Right lobe of liver (tissue), 6 donors: Measurements from ENCODE around the gene OR52E5. TPM values are rescaled to one million over a fixed set of nuclear protein-coding genes. Genes with fewer than 3 reads are reported as not detected.

ENCODE experiments used
- ATAC-seq, 4 donors: fragments of 200-7000 bp; cut with Tn5 transposase; one replicate each; pipeline ENCODE4 v1.9.1; 2020; ENCODE audit warnings: mild to moderate bottlenecking in 4 of 4, moderate library complexity in 4 of 4
- DNase-seq, 3 donors: peaks; one replicate each; pipeline ENCODE4 v3.0.0-alpha.2; 2020
- H3K27ac ChIP-seq, 3 donors: fragments of 200-600 bp; one replicate each; pipeline ENCODE4 v1.8.0; 2022
- H3K27me3 ChIP-seq, 2 donors: fragments of 200-600 bp; one replicate each; pipeline ENCODE4 v1.8.0; 2022
- H3K36me3 ChIP-seq, 4 donors: fragments of 200-600 bp; sonication (generic) in 1 of 4; one replicate each; pipeline versions ENCODE4 v1.5.1 to v1.8.0; 2017 to 2022; ENCODE audit warnings: control low read depth in 1 of 4
- H3K4me1 ChIP-seq, 4 donors: fragments of 200-600 bp; sonication (generic) in 1 of 4; one replicate each; pipeline versions ENCODE4 v1.5.1 to v1.8.0; 2017 to 2022; ENCODE audit warnings: control low read depth in 1 of 4
- H3K4me3 ChIP-seq, 3 donors: fragments of 200-600 bp; one replicate each; pipeline ENCODE4 v1.8.0; 2022
- H3K9me3 ChIP-seq, 4 donors: fragments of 200-600 bp; sonication (generic) in 1 of 4; one replicate each; pipeline versions ENCODE4 v1.5.1 to v1.8.0; 2017 to 2022; ENCODE audit warnings: control low read depth in 1 of 4
- POLR2A ChIP-seq: fragments of 450-650 bp; IDR thresholded peaks from one replicate; pipeline ENCODE4 v1.6.1; 2017; ENCODE audit warnings: antibody characterized with exemption, mild to moderate bottlenecking
- WGBS: methylation state at CpG from one replicate; pipeline ENCODE4 v1.1.6; 2018; ENCODE audit warnings: low coverage, low lambda C conversion rate; ENCODE audit not compliant: insufficient coverage; ENCODE audit errors: missing lambda C conversion rate; 5-methylcytosine and 5-hydroxymethylcytosine counted together
- intact Hi-C, 2 donors: fragments of 100-400 bp; cut with DNase I; formaldehyde crosslinking; loops; one replicate each; pipeline versions ENCODE4 v1.11.2 to v1.14.1; 2022
- total RNA-seq, 6 experiments: library from RNA; depleted of rRNA in 2 of 6; stranded (reverse); fragments of >200 nt in 2 of 6; fragmentation: NEBNext Ultra II Directional in 3 of 6; extraction: Animal tissue kit (Norgen Biotek cat#: 25700) in 3 of 6; gene quantifications; one replicate each; pipeline versions ENCODE4 v1.1.0 to v1.2.4, GENCODE V29; 2016 to 2023
- TF ChIP-seq, protein P1 (sequence below), 4 donors: fragments of 200-600 bp in 3 of 4; fragments of 450-650 bp in 1 of 4; IDR thresholded peaks; one replicate each; pipeline versions ENCODE4 v1.5.1 to v1.8.0; 2016 to 2022; ENCODE audit warnings: antibody characterized with exemption in 4 of 4, mild to moderate bottlenecking in 2 of 4
- donor health status: DM: no; HTN: yes; CAD: no.
- donor health status: DM: no; HTN: no; CAD: no.
- donor health status: DM: no; HTN: no; CAD: no.
- donor health status: DM: no; HTN: yes; CAD: no.
- donor health status: DM: no; HTN: yes; CAD: no.

Gene OR52E5
- total RNA-seq, 6 experiments from 2014 or later: not detected

DNA sequence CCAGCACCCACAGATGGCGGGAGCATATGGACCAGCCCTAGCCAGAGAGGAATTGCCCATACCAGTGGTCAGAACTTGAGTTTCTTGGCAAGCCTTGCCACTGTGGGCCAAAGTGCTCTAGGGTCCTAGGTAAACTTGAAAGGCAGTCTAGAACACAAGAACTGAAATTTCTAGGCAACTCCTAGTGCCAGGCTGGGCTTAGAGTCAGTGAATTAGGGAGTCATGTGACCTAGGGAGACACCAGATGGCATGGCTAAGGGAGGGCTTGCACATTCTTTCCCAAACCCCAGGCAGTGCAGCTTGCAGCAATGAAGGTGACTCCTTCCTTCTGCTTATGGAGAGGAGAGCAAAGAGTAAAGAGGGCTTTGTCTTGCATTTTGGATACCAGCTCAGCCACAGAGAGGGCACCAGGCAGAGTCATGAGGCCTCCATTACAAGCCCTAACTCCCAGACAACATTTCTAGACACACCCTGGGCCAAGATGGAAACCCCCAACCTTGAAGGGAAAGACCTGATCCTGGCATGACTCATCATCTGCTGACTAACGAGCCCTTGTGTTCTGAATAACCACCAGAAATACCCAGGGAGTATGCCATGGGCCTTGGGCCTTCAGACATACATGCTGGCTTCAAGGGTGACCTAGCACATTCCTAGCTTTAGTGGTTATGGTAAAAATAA, 29.9 kb downstream of the OR52E5 start:
- TF ChIP-seq, protein P1, sequence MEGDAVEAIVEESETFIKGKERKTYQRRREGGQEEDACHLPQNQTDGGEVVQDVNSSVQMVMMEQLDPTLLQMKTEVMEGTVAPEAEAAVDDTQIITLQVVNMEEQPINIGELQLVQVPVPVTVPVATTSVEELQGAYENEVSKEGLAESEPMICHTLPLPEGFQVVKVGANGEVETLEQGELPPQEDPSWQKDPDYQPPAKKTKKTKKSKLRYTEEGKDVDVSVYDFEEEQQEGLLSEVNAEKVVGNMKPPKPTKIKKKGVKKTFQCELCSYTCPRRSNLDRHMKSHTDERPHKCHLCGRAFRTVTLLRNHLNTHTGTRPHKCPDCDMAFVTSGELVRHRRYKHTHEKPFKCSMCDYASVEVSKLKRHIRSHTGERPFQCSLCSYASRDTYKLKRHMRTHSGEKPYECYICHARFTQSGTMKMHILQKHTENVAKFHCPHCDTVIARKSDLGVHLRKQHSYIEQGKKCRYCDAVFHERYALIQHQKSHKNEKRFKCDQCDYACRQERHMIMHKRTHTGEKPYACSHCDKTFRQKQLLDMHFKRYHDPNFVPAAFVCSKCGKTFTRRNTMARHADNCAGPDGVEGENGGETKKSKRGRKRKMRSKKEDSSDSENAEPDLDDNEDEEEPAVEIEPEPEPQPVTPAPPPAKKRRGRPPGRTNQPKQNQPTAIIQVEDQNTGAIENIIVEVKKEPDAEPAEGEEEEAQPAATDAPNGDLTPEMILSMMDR (IDR thresholded peaks at IDR 0.05): no peak
- no peak for TF ChIP-seq POLR2A

DNA sequence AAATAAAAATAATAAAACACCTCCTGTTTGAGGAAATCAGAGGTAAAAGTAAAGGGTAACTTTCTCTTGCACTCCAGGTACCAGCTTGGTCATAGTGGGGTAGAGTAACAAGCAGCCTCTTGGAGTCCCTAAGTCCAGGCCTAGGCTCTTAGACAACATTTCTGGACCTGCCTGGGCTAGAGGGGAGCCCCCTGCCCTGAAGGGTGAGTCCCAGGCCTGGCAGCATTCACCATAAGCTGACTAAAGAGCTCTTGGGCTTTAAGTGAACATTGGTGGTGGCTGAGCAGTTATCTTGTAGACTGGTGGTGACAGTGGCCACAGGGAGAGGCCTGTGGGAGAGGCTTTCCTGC, 30.4 kb downstream of the OR52E5 start:
- intact Hi-C loops: no loop called here
- H3K4me1 ChIP-seq: no peaks in the 10 kb centered on the region
- H3K9me3 ChIP-seq: no peaks in the 10 kb centered on the region
- no peak overlapping the region for H3K27ac ChIP-seq
- TF ChIP-seq, protein P1 (IDR thresholded peaks at IDR 0.05): no peak
- no peak for TF ChIP-seq POLR2A
- H3K27me3 ChIP-seq: no peaks in the 10 kb centered on the region
- ATAC-seq (no peak), DNase-seq (no peak)
- no peaks in the 10 kb centered on the region for H3K36me3 ChIP-seq
- H3K4me3 ChIP-seq: no peak overlapping the region

More for the DNA sequence above, 29.9 kb downstream of the OR52E5 start:
- Histone ChIP-seq H3K9me3 (no peaks in the 10 kb centered on the region), H3K27me3 (no peaks in the 10 kb centered on the region), H3K27ac (no peak overlapping the region), H3K4me3 (no peak overlapping the region), H3K4me1 (no peaks in the 10 kb centered on the region), H3K36me3 (no peaks in the 10 kb centered on the region)
- intact Hi-C loops: no loop called here
- 52% methylated on average over 2 of the region's 2 CpGs for WGBS
- ATAC-seq (no peak), DNase-seq (no peak)

DNA sequence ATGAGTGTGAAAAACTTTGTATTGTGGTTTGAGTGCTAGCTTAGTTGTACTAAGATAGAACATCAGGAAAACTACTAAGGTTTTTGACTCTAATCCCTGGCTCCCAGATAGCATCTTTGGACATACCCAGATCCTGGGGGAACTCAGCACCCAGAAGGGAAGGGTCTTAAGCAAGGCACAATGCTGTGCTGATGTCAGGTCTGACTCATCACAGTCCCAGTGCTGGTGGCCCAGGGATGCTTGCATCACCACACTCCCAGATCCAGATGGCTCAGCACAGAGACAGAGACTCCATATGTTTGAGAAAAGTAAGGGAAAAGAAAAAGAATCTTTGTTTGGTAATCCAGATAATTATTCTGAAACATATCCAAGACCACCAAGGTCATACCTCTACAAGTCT, 30.8 kb downstream of the OR52E5 start:
- no peaks in the 10 kb centered on the region for H3K9me3 ChIP-seq
- no peaks in the 10 kb centered on the region for H3K27me3 ChIP-seq
- DNase-seq (no peak), ATAC-seq (no peak)
- TF ChIP-seq, protein P1 (IDR thresholded peaks at IDR 0.05): no peak
- H3K4me1 ChIP-seq: no peaks in the 10 kb centered on the region
- H3K27ac ChIP-seq: no peak overlapping the region
- H3K4me3 ChIP-seq: no peak overlapping the region
- intact Hi-C loops: no loop called here
- no peaks in the 10 kb centered on the region for H3K36me3 ChIP-seq

DNA sequence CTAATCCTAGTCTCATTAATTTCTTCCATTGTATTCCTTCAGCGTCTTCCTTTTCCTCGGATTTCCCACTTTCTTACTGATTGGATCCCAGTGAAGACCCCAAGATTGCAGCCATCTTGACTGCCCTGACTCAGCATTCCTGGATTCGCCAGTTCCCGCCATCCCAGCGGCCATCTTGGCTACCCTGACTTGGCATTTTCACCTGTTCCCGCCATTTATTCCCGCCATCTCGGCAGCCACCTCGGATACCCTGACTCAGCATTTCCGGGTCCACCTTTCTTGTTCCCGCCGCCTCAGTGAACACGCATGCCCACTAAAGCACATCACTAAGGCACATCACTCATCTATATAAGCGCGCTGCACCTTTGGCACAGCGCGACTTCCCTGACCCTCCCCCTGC, 35.3 kb downstream of the OR52E5 start:
- Histone ChIP-seq H3K9me3 (no peaks in the 10 kb centered on the region), H3K4me3 (no peak overlapping the region), H3K36me3 (no peaks in the 10 kb centered on the region), H3K4me1 (no peaks in the 10 kb centered on the region), H3K27ac (no peak overlapping the region), H3K27me3 (no peaks in the 10 kb centered on the region)
- intact Hi-C loops: no loop called here
- TF ChIP-seq, protein P1 (IDR thresholded peaks at IDR 0.05): no peak
- TF ChIP-seq POLR2A: no peak
- DNase-seq: no peak
- ATAC-seq: no peak
- WGBS: 83% methylated on average over 17 of the region's 17 CpGs

DNA sequence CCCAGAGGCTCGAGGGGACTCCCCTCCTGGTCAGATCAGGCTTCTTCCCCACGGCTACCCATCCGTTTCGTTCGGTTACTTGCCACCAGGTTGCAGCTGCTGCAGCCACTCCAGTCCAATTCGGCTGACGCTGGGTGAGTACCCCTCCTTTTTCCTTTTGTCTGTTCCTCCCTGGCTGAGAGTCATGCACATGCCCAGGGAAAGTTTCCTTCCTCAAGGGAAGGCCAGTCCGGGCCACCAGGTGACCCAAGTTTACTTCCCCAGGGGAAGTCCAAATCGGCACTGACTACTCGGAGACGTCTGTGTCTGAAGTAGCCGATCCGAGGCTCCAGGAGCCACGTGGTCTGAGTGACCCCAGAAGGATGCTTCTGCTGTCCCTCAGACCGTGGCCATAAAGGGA, 35.8 kb downstream of the OR52E5 start:
- intact Hi-C loops: no loop called here
- TF ChIP-seq, protein P1 (IDR thresholded peaks at IDR 0.05): no peak
- no peak for TF ChIP-seq POLR2A
- Histone ChIP-seq H3K4me3 (no peak overlapping the region), H3K9me3 (no peaks in the 10 kb centered on the region), H3K4me1 (no peaks in the 10 kb centered on the region), H3K27ac (no peak overlapping the region), H3K36me3 (no peaks in the 10 kb centered on the region), H3K27me3 (no peaks in the 10 kb centered on the region)
- WGBS: 58% methylated on average over 8 of the region's 15 CpGs
- ATAC-seq (no peak), DNase-seq (no peak)
